ENCODE data around the gene MYG1. TPM values are rescaled to one million over a fixed set of nuclear protein-coding genes. Genes with fewer than 3 reads are reported as not detected.
A peak's percentile ranks its signal among the peaks of the same experiment; 100 is the strongest.

Gene MYG1, protein sequence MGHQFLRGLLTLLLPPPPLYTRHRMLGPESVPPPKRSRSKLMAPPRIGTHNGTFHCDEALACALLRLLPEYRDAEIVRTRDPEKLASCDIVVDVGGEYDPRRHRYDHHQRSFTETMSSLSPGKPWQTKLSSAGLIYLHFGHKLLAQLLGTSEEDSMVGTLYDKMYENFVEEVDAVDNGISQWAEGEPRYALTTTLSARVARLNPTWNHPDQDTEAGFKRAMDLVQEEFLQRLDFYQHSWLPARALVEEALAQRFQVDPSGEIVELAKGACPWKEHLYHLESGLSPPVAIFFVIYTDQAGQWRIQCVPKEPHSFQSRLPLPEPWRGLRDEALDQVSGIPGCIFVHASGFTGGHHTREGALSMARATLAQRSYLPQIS
- 29.5 and 36.0 TPM in 2 replicates for total RNA-seq

- DNase-seq (ENCODE audit: low read depth in 2 of 2) = peak; percentile 73 to 90
Observed at GRCh38 chr12:53299454-53300180, at the start of gene MYG1. TSS of gene MYG1 (plus strand) at chr12:53299695. CDS start at chr12:53299738, 43 bp downstream.

DNA sequence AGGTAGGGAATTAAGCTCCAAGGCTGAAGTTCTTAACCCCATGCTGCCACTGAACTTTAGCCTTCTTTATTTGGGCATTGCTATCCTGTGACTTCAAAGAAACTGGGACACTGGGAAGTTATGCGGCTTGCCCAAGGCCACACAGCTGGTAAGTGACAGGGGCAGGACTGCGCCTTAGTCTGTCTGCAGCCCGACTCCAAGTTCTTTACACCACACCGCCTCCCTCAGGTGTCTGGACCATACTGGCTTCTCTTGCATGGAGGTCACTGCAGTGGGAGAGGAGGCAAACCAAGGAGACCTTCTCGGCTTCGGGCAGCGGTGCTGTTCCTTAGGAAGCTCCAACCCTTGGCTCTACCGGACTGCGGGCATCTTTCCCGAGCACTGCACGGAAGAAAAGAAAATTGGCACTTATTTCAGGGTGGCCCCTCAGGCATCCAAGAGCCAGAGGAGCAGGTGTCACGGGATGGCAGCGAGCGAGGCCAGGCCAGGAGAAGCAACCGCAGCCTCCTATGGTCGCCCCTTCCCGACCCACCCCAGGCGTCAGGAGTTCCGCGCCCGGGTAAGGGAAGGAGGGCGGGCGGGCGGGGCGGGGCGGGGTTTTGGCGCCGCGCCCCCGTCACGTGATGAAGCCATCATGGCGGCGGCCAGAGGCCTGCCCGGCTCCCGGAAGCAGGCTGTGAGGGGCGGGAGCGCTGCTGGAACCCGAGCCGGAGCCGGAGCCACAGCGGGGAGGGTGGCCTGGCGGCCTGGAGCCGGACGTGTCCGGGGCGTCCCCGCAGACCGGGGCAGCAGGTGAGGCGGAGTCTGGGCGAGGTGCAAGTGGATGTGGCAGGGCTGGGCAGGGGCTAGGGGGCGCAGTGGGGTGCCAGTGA lies 47.8 kb upstream of the MYG1 start:
- DNase-seq (ENCODE audit: low read depth in 2 of 2) = peak in 1 of 2 donors; percentile 75

- DNase-seq (ENCODE audit: low read depth in 2 of 2) = no peak
Observed at GRCh38 chr12:53252349-53252916, 47.1 kb upstream of the MYG1 start.

GRCh38 chr12:53253298-53253697 lies 46.2 kb upstream of the MYG1 start:
- no peak for DNase-seq (ENCODE audit: low read depth in 2 of 2)

DNA sequence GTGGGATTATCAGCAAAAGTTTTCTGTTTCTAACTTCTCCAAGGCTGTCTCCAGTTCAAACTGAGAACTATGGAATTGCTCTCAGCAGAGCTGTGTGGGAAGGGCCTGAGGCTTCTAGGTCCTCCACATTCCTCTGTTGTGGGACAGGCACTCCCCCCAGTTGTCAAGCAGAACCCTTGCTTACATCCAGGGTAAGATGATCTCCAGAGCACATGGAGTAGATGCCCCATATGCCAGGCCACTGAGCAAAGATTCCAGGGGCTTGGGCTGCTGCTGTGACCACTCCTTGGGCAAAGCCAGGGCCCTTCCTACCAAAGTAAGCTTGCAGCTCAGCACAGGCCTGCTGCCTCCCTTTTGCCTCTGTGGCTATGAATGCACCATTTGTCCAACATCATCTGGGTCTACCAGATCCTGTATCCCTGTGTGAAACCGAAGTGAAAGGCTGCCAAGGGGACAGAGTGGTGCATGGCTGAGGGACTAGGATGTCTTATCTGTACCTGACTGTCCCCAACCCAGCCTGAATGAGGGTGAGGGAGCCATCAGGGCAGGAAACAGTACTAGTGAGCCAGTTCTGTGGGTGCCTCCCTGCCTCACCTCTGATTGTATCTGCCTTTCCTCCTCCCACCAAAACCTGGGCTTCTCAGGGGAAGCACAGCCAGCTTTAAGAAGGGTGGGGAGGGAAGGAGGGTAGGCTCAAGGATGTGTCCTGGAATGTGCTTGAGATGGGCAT lies 44.5 kb upstream of the MYG1 start:
- no peak for DNase-seq (ENCODE audit: low read depth in 2 of 2)

DNA sequence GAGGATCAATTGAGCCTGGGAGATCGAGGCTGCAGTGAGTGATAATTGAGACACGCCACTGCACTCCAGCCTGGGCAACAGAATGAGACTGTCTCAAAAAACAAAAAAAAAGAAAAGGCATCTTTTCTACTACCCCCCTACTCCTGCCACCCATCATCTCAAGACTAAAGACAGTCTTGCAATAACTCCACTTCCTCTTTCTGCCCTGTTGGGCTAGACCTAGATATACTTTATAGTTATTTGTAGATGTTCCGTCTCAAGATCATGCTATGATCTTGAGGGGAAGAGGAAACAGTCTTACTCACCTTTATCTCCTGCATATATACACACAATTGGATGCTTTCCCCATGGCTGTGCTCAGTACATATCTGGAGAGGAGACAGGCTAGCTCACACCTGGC lies 43.5 kb upstream of the MYG1 start:
- no peak for DNase-seq (ENCODE audit: low read depth in 2 of 2)

GRCh38 chr12:53258541-53259539 lies 40.7 kb upstream of the MYG1 start:
- peak; percentile 19 to 37 for DNase-seq (ENCODE audit: low read depth in 2 of 2)

DNA sequence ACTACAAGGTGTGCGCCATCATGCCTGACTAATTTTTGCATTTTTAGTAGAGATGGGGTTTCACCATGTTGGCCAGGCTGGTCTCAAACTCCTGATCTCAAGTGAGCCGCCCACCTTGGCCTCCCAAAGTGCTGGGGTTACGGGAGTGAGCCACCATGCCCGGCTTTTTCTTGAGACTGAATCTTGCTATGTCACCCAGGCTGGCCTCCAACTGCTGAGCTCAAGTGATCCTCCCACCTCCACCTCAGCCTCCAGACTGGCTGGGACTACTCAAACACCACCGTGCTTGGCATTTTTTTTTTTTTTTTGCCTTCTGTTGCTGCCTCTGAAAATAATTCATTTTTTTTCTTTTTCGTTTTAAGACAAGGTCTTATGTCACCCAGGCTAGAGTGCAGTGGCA lies 39.6 kb upstream of the MYG1 start:
- no peak for DNase-seq (ENCODE audit: low read depth in 2 of 2)

DNA sequence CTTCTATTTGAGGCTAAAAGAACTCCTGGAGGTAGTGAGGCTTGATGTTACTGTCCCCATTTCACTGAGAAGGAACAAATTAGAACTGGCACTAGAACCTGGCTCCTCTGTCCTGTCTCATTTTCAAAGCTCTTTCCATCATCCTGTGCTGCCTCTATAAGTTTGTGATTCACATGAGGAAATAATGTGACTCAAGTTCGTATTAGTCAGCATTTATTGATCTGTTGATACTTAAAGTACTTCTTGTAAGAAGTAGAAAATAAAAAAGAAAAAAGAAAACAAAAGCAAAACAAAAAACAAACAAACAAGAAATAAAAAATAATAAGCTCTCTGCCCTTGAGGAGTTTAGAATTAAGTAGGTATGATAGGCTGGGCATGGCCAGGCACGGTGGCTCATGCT lies 33.7 kb upstream of the MYG1 start:
- no peak for DNase-seq (ENCODE audit: low read depth in 2 of 2)

DNA sequence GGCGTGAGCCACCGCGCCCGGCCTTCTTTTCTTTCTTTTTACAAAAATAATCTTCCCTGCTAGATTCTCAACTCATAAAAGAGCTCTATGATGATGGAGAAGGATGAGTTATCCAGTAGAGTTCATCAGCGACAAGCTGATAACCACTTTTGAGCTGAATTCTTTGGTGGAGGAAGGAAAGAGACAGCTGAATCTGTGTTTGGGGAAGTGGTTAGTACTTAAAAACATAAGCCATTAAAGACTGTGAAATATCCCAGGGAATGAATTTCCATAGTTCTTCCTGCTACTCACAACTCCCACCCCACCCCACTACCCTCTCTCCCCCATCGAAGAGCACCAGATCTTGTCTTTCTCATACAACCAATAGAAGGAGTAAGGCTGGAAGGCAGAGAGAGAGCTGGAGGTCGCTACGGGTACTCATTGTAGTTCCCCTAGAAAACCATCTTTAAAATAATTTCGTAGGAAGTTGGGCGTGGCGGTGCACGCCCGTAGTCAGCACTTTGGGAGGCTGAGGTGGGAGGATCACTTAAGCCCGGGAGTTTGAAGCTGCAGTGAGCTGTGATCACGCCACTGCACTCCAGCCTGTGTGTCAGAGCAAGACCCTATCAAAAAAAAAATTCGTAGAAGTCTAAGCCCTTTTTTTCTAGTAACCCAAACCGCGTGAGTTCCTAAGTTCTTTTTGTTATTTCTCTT lies 32.0 kb upstream of the MYG1 start:
- no peak for DNase-seq (ENCODE audit: low read depth in 2 of 2)

GRCh38 chr12:53267999-53268629 lies 31.4 kb upstream of the MYG1 start, which contains the start of gene ESPL1:
TSS of gene ESPL1 (plus strand) at chr12:53268299. CDS start at chr12:53268767, 468 bp downstream.
- DNase-seq (ENCODE audit: low read depth in 2 of 2) = peak; percentile 53 to 86

- DNase-seq (ENCODE audit: low read depth in 2 of 2) = no peak
Observed at GRCh38 chr12:53268630-53269562, 30.6 kb upstream of the MYG1 start.

DNA sequence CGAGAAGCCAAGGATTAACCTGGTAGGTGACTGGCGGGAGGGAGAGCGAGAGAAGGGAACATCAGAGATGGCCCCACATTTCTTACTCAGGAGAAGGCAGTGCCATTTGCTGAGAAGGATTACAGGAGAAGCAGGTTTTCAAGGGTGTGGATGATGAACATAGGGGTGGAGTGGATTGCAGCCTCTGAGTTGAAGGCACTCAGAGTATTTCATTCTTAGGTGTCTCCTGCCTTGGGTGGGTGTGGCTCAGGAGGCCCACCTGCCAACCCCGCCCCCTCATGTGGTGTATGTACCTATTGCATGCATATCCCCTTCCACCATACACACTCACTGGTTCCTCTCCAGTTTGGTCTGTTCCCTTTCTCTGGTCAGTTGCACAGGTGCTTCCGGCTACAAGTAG lies 25.1 kb upstream of the MYG1 start:
- DNase-seq (ENCODE audit: low read depth in 2 of 2) = no peak

- no peak for DNase-seq (ENCODE audit: low read depth in 2 of 2)
Observed at GRCh38 chr12:53276511-53276910, 23.0 kb upstream of the MYG1 start.

DNA sequence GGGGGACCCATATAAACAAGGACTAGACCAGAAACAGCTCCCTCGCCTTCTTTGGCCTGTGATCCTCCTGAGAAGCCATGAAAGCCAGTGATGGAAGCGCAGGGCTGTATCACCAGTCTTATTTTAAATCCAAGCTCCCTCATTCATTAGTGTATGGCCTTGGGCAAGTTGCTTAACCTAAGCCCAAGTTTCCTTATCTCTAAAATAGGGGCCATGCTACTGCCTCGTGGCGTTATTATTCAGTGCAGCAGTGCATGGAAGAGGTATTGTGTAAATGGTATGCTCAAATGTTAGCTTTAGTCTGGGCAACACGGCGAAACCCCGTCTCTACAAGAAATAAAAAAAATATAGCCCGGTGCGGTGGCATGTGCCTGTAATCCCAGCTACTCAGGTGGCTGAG lies 21.5 kb upstream of the MYG1 start:
- no peak for DNase-seq (ENCODE audit: low read depth in 2 of 2)

DNA sequence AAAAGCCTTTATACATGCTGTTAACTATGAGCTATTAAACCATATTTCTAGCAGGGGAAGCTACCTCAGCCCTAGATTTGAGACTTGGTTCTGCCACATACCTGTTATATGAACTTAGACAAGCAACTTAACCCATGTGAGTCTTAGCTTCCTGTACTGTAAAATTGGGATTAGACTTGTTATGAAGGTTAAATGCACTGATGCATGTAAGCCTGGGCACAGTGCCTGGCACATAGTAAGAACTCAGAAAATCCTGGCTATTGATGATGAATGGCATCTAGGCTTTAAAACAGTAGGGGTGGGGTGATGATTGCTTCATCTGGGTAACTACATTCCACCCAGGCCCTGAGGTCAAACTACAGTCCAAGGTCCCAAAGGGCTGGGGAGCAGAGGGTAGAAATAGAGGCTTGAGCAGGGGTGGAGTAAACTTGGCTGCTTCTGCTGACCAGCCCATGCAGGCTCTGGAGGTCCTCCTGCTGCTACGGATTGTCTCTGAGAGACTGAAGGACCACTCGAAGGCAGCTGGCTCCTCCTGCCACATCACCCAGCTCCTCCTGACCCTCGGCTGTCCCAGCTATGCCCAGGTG lies 20.1 kb upstream of the MYG1 start:
- DNase-seq (ENCODE audit: low read depth in 2 of 2) = no peak

Data from dermis microvascular lymphatic vessel endothelial cell (primary cell).